Measurements from ENCODE around the gene SEMA4A. TPM values are rescaled to one million over a fixed set of nuclear protein-coding genes. Genes with fewer than 3 reads are reported as not detected.

The SEMA4A gene
- total RNA-seq, 2 donors from 2014 or later: 2.6 to 11.9 TPM

GRCh38 chr1:156108057-156108456 is 45.3 kb upstream of the SEMA4A start:
- 60 to 68% methylated on average over 3 of the region's 3 CpGs for WGBS, 2 donors
- TF ChIP-seq CTCF (IDR thresholded peaks at IDR 0.05) (no peak), POLR2A (IDR thresholded peaks at IDR 0.05) (no peak)
- no peak overlapping the region for H3K27ac ChIP-seq
- H3K9me3 ChIP-seq: no peaks in the 10 kb centered on the region
- ATAC-seq (no peak), DNase-seq (no peak)
- intact Hi-C loops (cut with DNase I): no loop called here
- no peaks in the 10 kb centered on the region for H3K27me3 ChIP-seq
- peaks cover 39% of the 10 kb centered on the region for H3K4me1 ChIP-seq
- no peaks in the 10 kb centered on the region for H3K36me3 ChIP-seq (replicated peaks in 1 of 2; ENCODE audit: insufficient read depth in 1 of 2, low read depth in 2 of 2)
- H3K4me3 ChIP-seq: no peak overlapping the region

- H3K9me3 ChIP-seq: no peaks in the 10 kb centered on the region
- no peak for ATAC-seq
- WGBS, 2 donors: 92 to 96% methylated on average over 6 of the region's 6 CpGs
- no peak overlapping the region for H3K4me3 ChIP-seq
- peaks cover 34% of the 10 kb centered on the region for H3K4me1 ChIP-seq
- no peaks in the 10 kb centered on the region for H3K36me3 ChIP-seq (replicated peaks in 1 of 2; ENCODE audit: insufficient read depth in 1 of 2, low read depth in 2 of 2)
- no peaks in the 10 kb centered on the region for H3K27me3 ChIP-seq
- no peak for DNase-seq
- intact Hi-C loops (cut with DNase I): no loop called here
- TF ChIP-seq CTCF (IDR thresholded peaks at IDR 0.05) (no peak), POLR2A (IDR thresholded peaks at IDR 0.05) (no peak)
- no peak overlapping the region for H3K27ac ChIP-seq
Measured at GRCh38 chr1:156108664-156109241, 44.6 kb upstream of the SEMA4A start.

GRCh38 chr1:156110252-156110651 is 43.1 kb upstream of the SEMA4A start:
- no peaks in the 10 kb centered on the region for H3K27me3 ChIP-seq
- no peaks in the 10 kb centered on the region for H3K9me3 ChIP-seq
- intact Hi-C loops (cut with DNase I): no loop called here
- 77 to 80% methylated on average over 2 of the region's 2 CpGs for WGBS, 2 donors
- no peak overlapping the region for H3K27ac ChIP-seq
- no peaks in the 10 kb centered on the region for H3K36me3 ChIP-seq (replicated peaks in 1 of 2; ENCODE audit: insufficient read depth in 1 of 2, low read depth in 2 of 2)
- DNase-seq: no peak
- peaks cover 27% of the 10 kb centered on the region for H3K4me1 ChIP-seq
- TF ChIP-seq POLR2A (IDR thresholded peaks at IDR 0.05) (no peak), CTCF (IDR thresholded peaks at IDR 0.05) (no peak)
- no peak for ATAC-seq
- H3K4me3 ChIP-seq: no peak overlapping the region

- Histone ChIP-seq H3K36me3 (replicated peaks in 1 of 2; ENCODE audit: insufficient read depth in 1 of 2, low read depth in 2 of 2) (no peaks in the 10 kb centered on the region), H3K4me1 (peaks cover 22% of the 10 kb centered on the region), H3K4me3 (no peak overlapping the region), H3K27ac (no peak overlapping the region), H3K27me3 (no peaks in the 10 kb centered on the region), H3K9me3 (no peaks in the 10 kb centered on the region)
- ATAC-seq (no peak), DNase-seq (no peak)
- intact Hi-C loops (cut with DNase I): no loop called here
- 85 to 94% methylated on average over 4 of the region's 4 CpGs for WGBS, 2 donors
- no peak for TF ChIP-seq CTCF (IDR thresholded peaks at IDR 0.05)
- no peak for TF ChIP-seq POLR2A (IDR thresholded peaks at IDR 0.05)
Measured at GRCh38 chr1:156111355-156111962, 41.9 kb upstream of the SEMA4A start.

All from body of pancreas (tissue), 4 donors.